Ovary (tissue), 9 donors: Measurements from ENCODE around the gene SND1. TPM values are rescaled to one million over a fixed set of nuclear protein-coding genes. Genes with fewer than 3 reads are reported as not detected.
"Not testable (repeated sequence)": the region's sequence is repeated elsewhere in the genome, so short reads cannot be mapped to it uniquely, and the experiment has no call there.

Source experiments
- DNase-seq, 5 donors: peaks; one replicate each; pipeline ENCODE4 v3.0.0-alpha.2; 2019 to 2020
- H3K27ac ChIP-seq, 2 donors: fragments of 200-600 bp; one replicate each; pipeline versions ENCODE4 v1.5.1 to v1.8.0; 2019 to 2022
- H3K27me3 ChIP-seq: fragments of 200-600 bp; one replicate; pipeline ENCODE4 v1.8.0; 2022
- H3K36me3 ChIP-seq: fragments of 200-600 bp; sonication (generic); one replicate; pipeline ENCODE4 v1.5.1; 2019
- H3K4me1 ChIP-seq: one replicate; pipeline ENCODE4 v1.8.1; 2013; ENCODE audit warnings: mild to moderate bottlenecking, moderate library complexity; ENCODE audit not compliant: insufficient read depth
- H3K4me3 ChIP-seq: fragments of 200-600 bp; sonication (generic); one replicate; pipeline ENCODE4 v1.5.1; 2017
- H3K9me3 ChIP-seq, 2 donors: fragments of 200-600 bp in 1 of 2; sonication (generic) in 1 of 2; one replicate each; pipeline versions ENCODE4 v1.5.1 to v1.8.1; 2013 to 2019; ENCODE audit warnings: mild to moderate bottlenecking in 1 of 2, moderate library complexity in 1 of 2
- CTCF ChIP-seq, 3 donors: fragments of 450-650 bp in 2 of 3; fragments of 200-600 bp in 1 of 3; IDR thresholded peaks; one replicate each; pipeline versions ENCODE4 v1.5.1 to v1.8.0; 2016 to 2022; ENCODE audit warnings: antibody characterized with exemption in 3 of 3, mild to moderate bottlenecking in 1 of 3
- EP300 ChIP-seq: sonication (generic); formaldehyde crosslinking; IDR thresholded peaks from one replicate; pipeline ENCODE4 v1.6.1; 2017; ENCODE audit warnings: antibody characterized with exemption
- POLR2A ChIP-seq: fragments of 450-650 bp; IDR thresholded peaks from one replicate; pipeline ENCODE4 v1.6.1; 2017; ENCODE audit warnings: antibody characterized with exemption, mild to moderate bottlenecking, moderate library complexity
- WGBS, 3 donors: extraction: QIAGEN DNeasy Blood & Tissue Kit in 1 of 3; methylation state at CpG; one replicate each; pipeline versions ENCODE4 v1.1.5 to v1.1.7; 2013 to 2017; 5-methylcytosine and 5-hydroxymethylcytosine counted together
- intact Hi-C, 4 donors: fragments of 100-400 bp; cut with DNase I; formaldehyde crosslinking; loops; one replicate each; pipeline versions ENCODE4 v1.11.0 to v1.15.1; 2022 to 2023
- polyA plus RNA-seq, 2 donors: library from polyadenylated mRNA; stranded (reverse); fragments of 200-250 nt in 1 of 2; fragments of 350-450 nt in 1 of 2; fragmentation: Illumina TruSeq in 1 of 2; extraction: RNeasy Lipid Tissue Mini Kit (QIAGEN cat#74804) in 1 of 2; gene quantifications; one replicate each; pipeline ENCODE4 v1.2.3, GENCODE V29; 2013 to 2014
- total RNA-seq, 7 donors: library from RNA; depleted of rRNA in 2 of 7; stranded (reverse); fragments of >200 nt in 2 of 7; fragmentation: NEBNext Ultra II Directional in 3 of 7; extraction: Animal tissue kit (Norgen Biotek cat#: 25700) in 3 of 7; gene quantifications; one replicate each; pipeline versions ENCODE4 v1.1.0 to v1.2.4, GENCODE V29; 2016 to 2023
- donor health status: DM: no; HTN: no; CAD: no; lungs with moderate emphysema.
- donor health status: DM: no; HTN: no; CAD: no.
- donor health status: Bipolar disorder and iron deficiency.
- donor health status: DM: yes; HTN: yes; CAD: no.
- donor health status: DM: no; HTN: no; CAD: no.
- donor health status: DM: yes; HTN: yes; CAD: no.

SND1 gene
- total and polyA plus RNA-seq, 9 donors, result 91.4 to 297 (median 182) TPM

GRCh38 chr7:127835679-127836078 is 183.7 kb downstream of the SND1 start:
- Histone ChIP-seq H3K27me3 (no peaks in the 10 kb centered on the region), H3K4me1 (no peaks in the 10 kb centered on the region), H3K4me3 (no peak overlapping the region), H3K36me3 (no peaks in the 10 kb centered on the region), H3K9me3 (no peaks in the 10 kb centered on the region), H3K27ac (no peak overlapping the region)
- no peak for DNase-seq
- TF ChIP-seq EP300 (no peak), POLR2A (no peak), CTCF (IDR thresholded peaks at IDR 0.05) (no peak)
- intact Hi-C loops, result no loop called here
- WGBS, 3 donors, result 88 to 91% (median 90%) methylated on average over 4 of the region's 4 CpGs

GRCh38 chr7:127837816-127838410 is 185.9 kb downstream of the SND1 start:
- H3K4me1 ChIP-seq, H3K27me3 ChIP-seq, intact Hi-C loops, H3K36me3 ChIP-seq, H3K27ac ChIP-seq, H3K9me3 ChIP-seq, DNase-seq, H3K4me3 ChIP-seq: not testable (repeated sequence)
- WGBS, 3 donors, result 88 to 96% (median 92%) methylated on average over 7 of the region's 7 CpGs

GRCh38 chr7:127838816-127839415 is 186.9 kb downstream of the SND1 start:
- 54 to 65% (median 61%) methylated on average over 10 of the region's 10 CpGs for WGBS, 3 donors
- Histone ChIP-seq H3K4me1 (peaks cover 4% of the 10 kb centered on the region), H3K4me3 (no peak overlapping the region), H3K27me3 (no peaks in the 10 kb centered on the region), H3K27ac (no peak overlapping the region), H3K9me3 (no peaks in the 10 kb centered on the region), H3K36me3 (no peaks in the 10 kb centered on the region)
- peak in 2 of 5 donors; percentile 16 to 29 for DNase-seq
- TF ChIP-seq CTCF (IDR thresholded peaks at IDR 0.05) (no peak), POLR2A (no peak), EP300 (no peak)
- intact Hi-C loops, result no loop called here

GRCh38 chr7:127840226-127840951 is 188.4 kb downstream of the SND1 start:
- H3K27ac ChIP-seq, result no peak overlapping the region
- no peaks in the 10 kb centered on the region for H3K9me3 ChIP-seq
- 92 to 96% (median 94%) methylated on average over 6 of the region's 6 CpGs for WGBS, 3 donors
- peaks cover 11% of the 10 kb centered on the region for H3K4me1 ChIP-seq
- H3K4me3 ChIP-seq, result no peak overlapping the region
- no peaks in the 10 kb centered on the region for H3K27me3 ChIP-seq
- TF ChIP-seq CTCF (IDR thresholded peaks at IDR 0.05) (no peak), POLR2A (no peak), EP300 (no peak)
- no peak for DNase-seq
- intact Hi-C loops, result no loop called here
- H3K36me3 ChIP-seq, result no peaks in the 10 kb centered on the region

- WGBS, 3 donors, result 85 to 96% (median 86%) methylated on average over 2 of the region's 2 CpGs
- Histone ChIP-seq H3K27ac (no peak overlapping the region), H3K9me3 (no peaks in the 10 kb centered on the region), H3K4me1 (peaks cover 13% of the 10 kb centered on the region), H3K4me3 (no peak overlapping the region), H3K36me3 (no peaks in the 10 kb centered on the region), H3K27me3 (no peaks in the 10 kb centered on the region)
- TF ChIP-seq EP300, result no peak
- TF ChIP-seq CTCF (IDR thresholded peaks at IDR 0.05), result no peak
- TF ChIP-seq POLR2A, result no peak
- intact Hi-C loops, result no loop called here
- no peak for DNase-seq
These were observed 192.2 kb downstream of the SND1 start for GRCh38 chr7:127844165-127844564.
